ENCODE data around the gene PARK7.
A peak's percentile ranks its signal among the peaks of the same experiment; 100 is the strongest.

Gene PARK7

GRCh38 chr1:8013399-8013798, 51.9 kb downstream of the PARK7 start:
- H3K36me3 ChIP-seq (ENCODE audit: control insufficient read depth, low read length): no peaks in the 10 kb centered on the region
- no peaks in the 10 kb centered on the region for H3K9me3 ChIP-seq (ENCODE audit: control insufficient read depth, insufficient read depth, low read length)
- no peaks in the 10 kb centered on the region for H3F3A ChIP-seq (ENCODE audit: control insufficient read depth, insufficient read depth)
- H3K27ac ChIP-seq (ENCODE audit: low read depth, low read length): no peak overlapping the region
- no peaks in the 10 kb centered on the region for H3K79me2 ChIP-seq (ENCODE audit: control insufficient read depth, low read length)
- H3K4me1 ChIP-seq (ENCODE audit: control insufficient read depth, low read length): no peaks in the 10 kb centered on the region
- no peak overlapping the region for H3K4me3 ChIP-seq (ENCODE audit: low read length)
- H4K20me1 ChIP-seq (ENCODE audit: control insufficient read depth, insufficient read depth, low read depth, low read length): no peaks in the 10 kb centered on the region; the same call in 1 of the 2 replicates
- peaks cover 24% of the 10 kb centered on the region for H3K27me3 ChIP-seq (ENCODE audit: control insufficient read depth, low read length)
- no peak overlapping the region for H3K4me2 ChIP-seq (ENCODE audit: low read length)
- no peaks in the 10 kb centered on the region for H3K9me2 ChIP-seq (replicated peaks; ENCODE audit: control insufficient read depth, low read length)
- TF ChIP-seq EZH2phosphoT487 (IDR thresholded peaks at IDR 0.05; ENCODE audit: borderline replicate concordance, low read length): no peak
- no peak for TF ChIP-seq CTCF (IDR thresholded peaks at IDR 0.05; ENCODE audit: low read depth, low read length, poor library complexity, severe bottlenecking)

- Histone ChIP-seq H3K27ac (ENCODE audit: low read depth, low read length) (no peak overlapping the region), H3K36me3 (ENCODE audit: control insufficient read depth, low read length) (no peaks in the 10 kb centered on the region), H3K4me1 (ENCODE audit: control insufficient read depth, low read length) (no peaks in the 10 kb centered on the region), H4K20me1 (ENCODE audit: control insufficient read depth, insufficient read depth, low read depth, low read length) (no peaks in the 10 kb centered on the region; the same call in 1 of the 2 replicates), H3K27me3 (ENCODE audit: control insufficient read depth, low read length) (peaks cover 26% of the 10 kb centered on the region), H3K4me2 (ENCODE audit: low read length) (no peak overlapping the region), H3F3A (ENCODE audit: control insufficient read depth, insufficient read depth) (no peaks in the 10 kb centered on the region), H3K79me2 (ENCODE audit: control insufficient read depth, low read length) (no peaks in the 10 kb centered on the region), H3K4me3 (ENCODE audit: low read length) (no peak overlapping the region), H3K9me2 (replicated peaks; ENCODE audit: control insufficient read depth, low read length) (no peaks in the 10 kb centered on the region), H3K9me3 (ENCODE audit: control insufficient read depth, insufficient read depth, low read length) (no peaks in the 10 kb centered on the region)
- TF ChIP-seq EZH2phosphoT487 (IDR thresholded peaks at IDR 0.05; ENCODE audit: borderline replicate concordance, low read length): no peak
Measured at GRCh38 chr1:8013800-8014199, 52.3 kb downstream of the PARK7 start.

- Histone ChIP-seq H3K4me1 (ENCODE audit: control insufficient read depth, low read length) (no peaks in the 10 kb centered on the region), H3K4me3 (ENCODE audit: low read length) (no peak overlapping the region), H3F3A (ENCODE audit: control insufficient read depth, insufficient read depth) (no peaks in the 10 kb centered on the region), H3K4me2 (ENCODE audit: low read length) (no peak overlapping the region), H4K20me1 (ENCODE audit: control insufficient read depth, insufficient read depth, low read depth, low read length) (no peaks in the 10 kb centered on the region; the same call in 1 of the 2 replicates), H3K79me2 (ENCODE audit: control insufficient read depth, low read length) (no peaks in the 10 kb centered on the region), H3K27ac (ENCODE audit: low read depth, low read length) (no peak overlapping the region), H3K27me3 (ENCODE audit: control insufficient read depth, low read length) (peaks cover 29% of the 10 kb centered on the region), H3K9me3 (ENCODE audit: control insufficient read depth, insufficient read depth, low read length) (no peaks in the 10 kb centered on the region), H3K36me3 (ENCODE audit: control insufficient read depth, low read length) (no peaks in the 10 kb centered on the region), H3K9me2 (replicated peaks; ENCODE audit: control insufficient read depth, low read length) (no peaks in the 10 kb centered on the region)
- TF ChIP-seq EZH2phosphoT487 (IDR thresholded peaks at IDR 0.05; ENCODE audit: borderline replicate concordance, low read length) (no peak), CTCF (IDR thresholded peaks at IDR 0.05; ENCODE audit: low read depth, low read length, poor library complexity, severe bottlenecking) (no peak)
Measured at GRCh38 chr1:8014381-8014988, 53.0 kb downstream of the PARK7 start.

- Histone ChIP-seq H3K9me2 (replicated peaks; ENCODE audit: control insufficient read depth, low read length) (no peaks in the 10 kb centered on the region), H3K79me2 (ENCODE audit: control insufficient read depth, low read length) (no peaks in the 10 kb centered on the region), H3K4me2 (ENCODE audit: low read length) (no peak overlapping the region), H3K36me3 (ENCODE audit: control insufficient read depth, low read length) (no peaks in the 10 kb centered on the region), H3K27me3 (ENCODE audit: control insufficient read depth, low read length) (peaks cover 29% of the 10 kb centered on the region), H3K4me1 (ENCODE audit: control insufficient read depth, low read length) (no peaks in the 10 kb centered on the region), H3F3A (ENCODE audit: control insufficient read depth, insufficient read depth) (no peaks in the 10 kb centered on the region), H3K27ac (ENCODE audit: low read depth, low read length) (no peak overlapping the region), H3K9me3 (ENCODE audit: control insufficient read depth, insufficient read depth, low read length) (no peaks in the 10 kb centered on the region), H3K4me3 (ENCODE audit: low read length) (no peak overlapping the region), H4K20me1 (ENCODE audit: control insufficient read depth, insufficient read depth, low read depth, low read length) (no peaks in the 10 kb centered on the region; the same call in 1 of the 2 replicates)
- TF ChIP-seq CTCF (IDR thresholded peaks at IDR 0.05; ENCODE audit: low read depth, low read length, poor library complexity, severe bottlenecking) (peak; percentile 70), EZH2phosphoT487 (IDR thresholded peaks at IDR 0.05; ENCODE audit: borderline replicate concordance, low read length) (no peak)
Measured at GRCh38 chr1:8015036-8015808, 53.7 kb downstream of the PARK7 start.

All from DOHH2 (cell line).